Esophagus muscularis mucosa (tissue), 3 donors: ENCODE data around the gene TBC1D9.

Experiments
- CTCF ChIP-seq, 3 experiments: fragments of 200-600 bp in 2 of 3; fragments of 450-650 bp in 1 of 3; sonication (generic) in 2 of 3; IDR thresholded peaks; one replicate each; pipeline ENCODE4 v1.5.1; 2017 to 2019; ENCODE audit warnings: antibody characterized with exemption in 3 of 3, mild to moderate bottlenecking in 2 of 3, moderate library complexity in 1 of 3
- POLR2A ChIP-seq: fragments of 450-650 bp; IDR thresholded peaks from one replicate; pipeline ENCODE4 v1.6.1; 2017; ENCODE audit warnings: antibody characterized with exemption, moderate library complexity, mild to moderate bottlenecking, low read depth

- no peak for TF ChIP-seq CTCF (IDR thresholded peaks at IDR 0.05)
- TF ChIP-seq POLR2A, result no peak
These were observed 34.6 kb upstream of the TBC1D9 start for GRCh38 chr4:140790765-140791164.
